Endothelial cell (in vitro differentiated cells): Measurements from ENCODE around the gene ITIH5. TPM values are rescaled to one million over a fixed set of nuclear protein-coding genes. Genes with fewer than 3 reads are reported as not detected.

Source experiments
- DNase-seq: peaks from one replicate; pipeline ENCODE4 v3.0.0; 2021; ENCODE audit warnings: low spot score
- H3K27ac Mint-ChIP-seq: one replicate; pipeline ENCODE4 v1.8.0; 2021; ENCODE audit warnings: mixed read lengths, inconsistent platforms; ENCODE audit not compliant: unreplicated experiment
- H3K27me3 Mint-ChIP-seq: one replicate; pipeline ENCODE4 v1.8.0; 2021; ENCODE audit warnings: mild to moderate bottlenecking, moderate library complexity, mixed read lengths, inconsistent platforms; ENCODE audit not compliant: unreplicated experiment
- H3K36me3 Mint-ChIP-seq: one replicate; pipeline ENCODE4 v1.8.0; 2021; ENCODE audit warnings: mild to moderate bottlenecking, low read depth, mixed read lengths, inconsistent platforms; ENCODE audit not compliant: unreplicated experiment
- H3K4me1 Mint-ChIP-seq: one replicate; pipeline ENCODE4 v1.8.0; 2021; ENCODE audit warnings: mild to moderate bottlenecking, mixed read lengths, inconsistent platforms; ENCODE audit not compliant: unreplicated experiment
- H3K4me3 Mint-ChIP-seq: one replicate; pipeline ENCODE4 v1.8.0; 2021; ENCODE audit warnings: mild to moderate bottlenecking, mixed read lengths, inconsistent platforms; ENCODE audit not compliant: unreplicated experiment
- H3K9me3 Mint-ChIP-seq: one replicate; pipeline ENCODE4 v1.8.0; 2021; ENCODE audit warnings: mixed read lengths, inconsistent platforms; ENCODE audit not compliant: unreplicated experiment
- CTCF ChIP-seq: fragments of 200-600 bp; sonication (generic); IDR thresholded peaks from one replicate; pipeline ENCODE4 v1.5.0; 2021; ENCODE audit warnings: antibody characterized with exemption; ENCODE audit not compliant: unreplicated experiment
- total RNA-seq: library from RNA; stranded (reverse); fragmentation: NEBNext Ultra II Directional; extraction: Animal tissue kit (Norgen Biotek cat#: 25700); gene quantifications from one replicate; pipeline ENCODE4 v1.2.1, GENCODE V29; 2021; ENCODE audit not compliant: unreplicated experiment

ITIH5 gene
- total RNA-seq, 1 donor from 2014 or later, result 0.36 TPM

- H3K27ac Mint-ChIP-seq, result no peak overlapping the region
- no peaks in the 10 kb centered on the region for H3K9me3 Mint-ChIP-seq
- H3K27me3 Mint-ChIP-seq, result peaks cover 2% of the 10 kb centered on the region
- no peak for DNase-seq
- no peaks in the 10 kb centered on the region for H3K4me1 Mint-ChIP-seq
- no peak for TF ChIP-seq CTCF
- no peaks in the 10 kb centered on the region for H3K36me3 Mint-ChIP-seq
- H3K4me3 Mint-ChIP-seq, result no peak overlapping the region
Observed at GRCh38 chr10:7550013-7550412, 116.8 kb downstream of the ITIH5 start.

GRCh38 chr10:7547829-7548228, 118.9 kb downstream of the ITIH5 start:
- no peak for TF ChIP-seq CTCF
- no peak overlapping the region for H3K4me3 Mint-ChIP-seq
- no peaks in the 10 kb centered on the region for H3K36me3 Mint-ChIP-seq
- no peaks in the 10 kb centered on the region for H3K27me3 Mint-ChIP-seq
- no peaks in the 10 kb centered on the region for H3K4me1 Mint-ChIP-seq
- no peak overlapping the region for H3K27ac Mint-ChIP-seq
- DNase-seq, result no peak
- H3K9me3 Mint-ChIP-seq, result no peaks in the 10 kb centered on the region

- Mint-ChIP-seq H3K4me3 (no peak overlapping the region), H3K4me1 (no peaks in the 10 kb centered on the region), H3K27me3 (no peaks in the 10 kb centered on the region), H3K36me3 (no peaks in the 10 kb centered on the region), H3K27ac (no peak overlapping the region), H3K9me3 (no peaks in the 10 kb centered on the region)
- no peak for DNase-seq
- no peak for TF ChIP-seq CTCF
Observed at GRCh38 chr10:7547206-7547605, 119.6 kb downstream of the ITIH5 start.

GRCh38 chr10:7546385-7546967, 120.3 kb downstream of the ITIH5 start:
- H3K4me1 Mint-ChIP-seq, result no peaks in the 10 kb centered on the region
- H3K27me3 Mint-ChIP-seq, result no peaks in the 10 kb centered on the region
- TF ChIP-seq CTCF, result no peak
- H3K9me3 Mint-ChIP-seq, result no peaks in the 10 kb centered on the region
- H3K27ac Mint-ChIP-seq, result no peak overlapping the region
- no peaks in the 10 kb centered on the region for H3K36me3 Mint-ChIP-seq
- DNase-seq, result no peak
- H3K4me3 Mint-ChIP-seq, result no peak overlapping the region

- Mint-ChIP-seq H3K36me3 (no peaks in the 10 kb centered on the region), H3K27me3 (no peaks in the 10 kb centered on the region), H3K9me3 (no peaks in the 10 kb centered on the region), H3K4me3 (no peak overlapping the region), H3K4me1 (no peaks in the 10 kb centered on the region), H3K27ac (no peak overlapping the region)
- no peak for TF ChIP-seq CTCF
- DNase-seq, result no peak
Observed at GRCh38 chr10:7545792-7546191, 121.0 kb downstream of the ITIH5 start.
